ENCODE data around the gene TWNK. TPM values are rescaled to one million over a fixed set of nuclear protein-coding genes. Genes with fewer than 3 reads are reported as not detected.
"Not testable (repeated sequence)": the region's sequence is repeated elsewhere in the genome, so short reads cannot be mapped to it uniquely, and the experiment has no call there.

TWNK gene
- total and polyA plus RNA-seq, 11 donors: 4.7 to 9.5 (median 5.8) TPM

GRCh38 chr10:101033276-101033675 lies 45.9 kb downstream of the TWNK start:
- Histone ChIP-seq H3K27ac (peak overlapping the region in 11 of 12 donors; percentile 87 to 100 (median 96)), H3K4me1 (peaks cover 0 to 39% (median 20%) of the 10 kb centered on the region in 12 donors), H3K27me3 (no peaks in the 10 kb centered on the region), H3K4me3 (peak overlapping the region in 10 of 12 donors; percentile 57 to 94 (median 68)), H3K9me3 (no peaks in the 10 kb centered on the region), H3K36me3 (peaks cover 0 to 39% (median 38%) of the 10 kb centered on the region in 9 donors)
- ATAC-seq: no peak
- 73 to 88% (median 80%) methylated on average over 3 of the region's 3 CpGs for WGBS, 4 donors
- intact Hi-C loops (cut with DNase I): loop anchor here in 3 of 10 donors (5.0 kb wide), 3 partner anchors 34 to 46 kb away; partner anchors contain the start of genes LZTS2 (in 1 of the 3), MRPL43 (in 1 of the 3) and TWNK (in 1 of the 3)
- DNase-seq: peak in 1 of 5 donors; percentile 19
- TF ChIP-seq CTCF (IDR thresholded peaks at IDR 0.05) (no peak), POLR2A (IDR thresholded peaks at IDR 0.05) (no peak)

- H3K27ac ChIP-seq, H3K9me3 ChIP-seq, H3K4me3 ChIP-seq, H3K27me3 ChIP-seq, ATAC-seq: not testable (repeated sequence)
- intact Hi-C loops (cut with DNase I): loop anchor here in 3 of 10 donors (5.0 kb wide), 3 partner anchors 33 to 47 kb away; partner anchors contain the start of genes LZTS2 (in 1 of the 3), MRPL43 (in 1 of the 3) and TWNK (in 1 of the 3)
- Histone ChIP-seq H3K36me3 (peaks cover 0 to 51% (median 48%) of the 10 kb centered on the region in 9 donors), H3K4me1 (peaks cover 0 to 35% (median 20%) of the 10 kb centered on the region in 12 donors)
- 89 to 97% (median 91%) methylated on average over 4 of the region's 4 CpGs for WGBS, 4 donors
- peak in 1 of 5 donors; percentile 22 for DNase-seq
Measured at GRCh38 chr10:101034404-101034803, 47.1 kb downstream of the TWNK start.

- Histone ChIP-seq H3K4me1 (peaks cover 0 to 30% (median 19%) of the 10 kb centered on the region in 12 donors), H3K27me3 (no peaks in the 10 kb centered on the region), H3K27ac (no peak overlapping the region), H3K9me3 (no peaks in the 10 kb centered on the region), H3K4me3 (no peak overlapping the region), H3K36me3 (peaks cover 0 to 57% (median 56%) of the 10 kb centered on the region in 9 donors)
- WGBS, 4 donors: 84 to 94% (median 92%) methylated on average over 3 to 7 of the region's 7 CpGs; no CpG with 5 or more reads in 1 of the 4 donors
- intact Hi-C loops (cut with DNase I): no loop called here
- peak in 2 of 5 donors; percentile 19 to 28 for DNase-seq
- TF ChIP-seq POLR2A (IDR thresholded peaks at IDR 0.05) (no peak), CTCF (IDR thresholded peaks at IDR 0.05) (no peak)
- ATAC-seq: no peak
Measured at GRCh38 chr10:101035314-101035713, 48.0 kb downstream of the TWNK start.

GRCh38 chr10:101035916-101036702 lies 48.8 kb downstream of the TWNK start:
- WGBS, 4 donors: 85 to 94% (median 89%) methylated on average over 10 of the region's 10 CpGs
- DNase-seq: peak in 3 of 5 donors; percentile 7 to 28 (median 18)
- H3K9me3 ChIP-seq: no peaks in the 10 kb centered on the region
- no peak for ATAC-seq
- intact Hi-C loops (cut with DNase I): no loop called here
- TF ChIP-seq CTCF (IDR thresholded peaks at IDR 0.05) (no peak), POLR2A (IDR thresholded peaks at IDR 0.05) (no peak)
- no peak overlapping the region for H3K4me3 ChIP-seq
- no peak overlapping the region for H3K27ac ChIP-seq
- H3K27me3 ChIP-seq: no peaks in the 10 kb centered on the region
- peaks cover 0 to 22% (median 14%) of the 10 kb centered on the region in 12 donors for H3K4me1 ChIP-seq
- peaks cover 0 to 57% (median 56%) of the 10 kb centered on the region in 9 donors for H3K36me3 ChIP-seq

All from heart left ventricle (tissue), 16 donors.